T-cell (primary cell): ENCODE results near the gene PRSS22. TPM values are rescaled to one million over a fixed set of nuclear protein-coding genes. Genes with fewer than 3 reads are reported as not detected.

Source experiments
- ATAC-seq, 4 experiments: fragments of 200-7000 bp in 3 of 4; fragments of 150-1000 bp in 1 of 4; cut with Tn5 transposase; replicated peaks in 1 of 4; 1 replicate in 3 of 4; 2 replicates in 1 of 4; pipeline ENCODE4 v1.10.0; 2021; ENCODE audit warnings: moderate library complexity in 3 of 4, mild to moderate bottlenecking in 2 of 4, moderate number of reproducible peaks in 1 of 4
- CTCF ChIA-PET, 2 donors: fragments of 300-600 bp; sonication (Branson Sonifier 250); formaldehyde crosslinking; loops; one replicate each; lab custom pipeline; 2022; ENCODE audit warnings: antibody characterized with exemption in 2 of 2; lab: Charles Lee
- POLR2A ChIA-PET, 2 donors: fragments of 300-600 bp; sonication (Branson Sonifier 250); formaldehyde crosslinking; loops; one replicate each; lab custom pipeline; 2022; ENCODE audit warnings: antibody characterized with exemption in 2 of 2; lab: Charles Lee
- DNase-seq, 35 experiments: peaks; one replicate each; pipeline versions ENCODE4 v3.0.0 to v3.0.0-alpha.2; 2013 to 2023
- H3K27ac ChIP-seq: one replicate; pipeline ENCODE4 v1.5.1; 2013; ENCODE audit warnings: low read length
- H3K27me3 ChIP-seq, 2 experiments: replicated peaks in 1 of 2; 1 replicate in 1 of 2; 2 replicates in 1 of 2; pipeline versions ENCODE4 v1.6.1 to v1.7.0; 2013; ENCODE audit warnings: low read length in 1 of 2, mixed read lengths in 1 of 2; ENCODE audit not compliant: control insufficient read depth in 2 of 2, insufficient read depth in 2 of 2; ENCODE audit errors: extremely low read depth in 1 of 2
- H3K36me3 ChIP-seq, 2 donors: 1 replicate in 1 of 2; 2 replicates in 1 of 2; pipeline versions ENCODE4 v1.6.1 to v1.7.0; 2013; ENCODE audit warnings: low read length in 1 of 2; ENCODE audit not compliant: control insufficient read depth in 2 of 2, insufficient read depth in 1 of 2; ENCODE audit errors: extremely low read depth in 1 of 2
- H3K4me1 ChIP-seq, 2 experiments: 1 replicate in 1 of 2; 2 replicates in 1 of 2; pipeline versions ENCODE4 v1.6.1 to v1.7.0; 2013; ENCODE audit warnings: low read length in 2 of 2, mixed read lengths in 1 of 2; ENCODE audit not compliant: insufficient read depth in 2 of 2, control insufficient read depth in 1 of 2; ENCODE audit errors: extremely low read depth in 1 of 2
- H3K4me3 ChIP-seq, 2 donors: 1 replicate in 1 of 2; 2 replicates in 1 of 2; pipeline versions ENCODE4 v1.5.1 to v1.7.0; 2013; ENCODE audit warnings: mild to moderate bottlenecking in 2 of 2, low read length in 1 of 2, moderate library complexity in 1 of 2; ENCODE audit not compliant: control insufficient read depth in 1 of 2; ENCODE audit errors: extremely low read depth in 1 of 2
- H3K9me3 ChIP-seq: 2 replicates; pipeline ENCODE4 v1.7.0; 2013
- H3K27ac Mint-ChIP-seq, 2 donors: one replicate each; pipeline ENCODE4 v1.8.0; 2020 to 2021; ENCODE audit warnings: mild to moderate bottlenecking in 2 of 2, mixed read lengths in 2 of 2
- H3K27me3 Mint-ChIP-seq, 2 donors: one replicate each; pipeline ENCODE4 v1.8.0; 2021 to 2022; ENCODE audit warnings: mixed read lengths in 2 of 2
- H3K36me3 Mint-ChIP-seq: one replicate; pipeline ENCODE4 v1.8.0; 2021; ENCODE audit warnings: mixed read lengths
- H3K4me1 Mint-ChIP-seq, 3 donors: one replicate each; pipeline ENCODE4 v1.8.0; 2020 to 2022; ENCODE audit warnings: mixed read lengths in 3 of 3, mild to moderate bottlenecking in 1 of 3
- H3K4me3 Mint-ChIP-seq, 3 donors: one replicate each; pipeline ENCODE4 v1.8.0; 2020 to 2022; ENCODE audit warnings: mild to moderate bottlenecking in 3 of 3, mixed read lengths in 3 of 3, moderate library complexity in 3 of 3
- H3K9me3 Mint-ChIP-seq, 3 donors: one replicate each; pipeline ENCODE4 v1.8.0; 2020 to 2022; ENCODE audit warnings: mixed read lengths in 3 of 3
- WGBS: methylation state at CpG from one replicate; pipeline ENCODE4 v1.1.5; 2013; ENCODE audit warnings: missing lambda C conversion rate; ENCODE audit not compliant: insufficient coverage; 5-methylcytosine and 5-hydroxymethylcytosine counted together
- total RNA-seq, 35 experiments: library from RNA in 6 of 35; stranded (reverse) in 6 of 35; fragments of 120-200 nt in 1 of 35; gene quantifications; one replicate each; pipeline versions ENCODE4 v1.2.1 to v1.2.4 and lab custom pipeline; 2013 to 2026

Gene PRSS22
- total RNA-seq, 5 donors from 2014 or later (not counting 1 experiment from before 2014, with no cell fraction given) = 0.56 to 2.6 (median 1.4) TPM; not detected in 1

DNA sequence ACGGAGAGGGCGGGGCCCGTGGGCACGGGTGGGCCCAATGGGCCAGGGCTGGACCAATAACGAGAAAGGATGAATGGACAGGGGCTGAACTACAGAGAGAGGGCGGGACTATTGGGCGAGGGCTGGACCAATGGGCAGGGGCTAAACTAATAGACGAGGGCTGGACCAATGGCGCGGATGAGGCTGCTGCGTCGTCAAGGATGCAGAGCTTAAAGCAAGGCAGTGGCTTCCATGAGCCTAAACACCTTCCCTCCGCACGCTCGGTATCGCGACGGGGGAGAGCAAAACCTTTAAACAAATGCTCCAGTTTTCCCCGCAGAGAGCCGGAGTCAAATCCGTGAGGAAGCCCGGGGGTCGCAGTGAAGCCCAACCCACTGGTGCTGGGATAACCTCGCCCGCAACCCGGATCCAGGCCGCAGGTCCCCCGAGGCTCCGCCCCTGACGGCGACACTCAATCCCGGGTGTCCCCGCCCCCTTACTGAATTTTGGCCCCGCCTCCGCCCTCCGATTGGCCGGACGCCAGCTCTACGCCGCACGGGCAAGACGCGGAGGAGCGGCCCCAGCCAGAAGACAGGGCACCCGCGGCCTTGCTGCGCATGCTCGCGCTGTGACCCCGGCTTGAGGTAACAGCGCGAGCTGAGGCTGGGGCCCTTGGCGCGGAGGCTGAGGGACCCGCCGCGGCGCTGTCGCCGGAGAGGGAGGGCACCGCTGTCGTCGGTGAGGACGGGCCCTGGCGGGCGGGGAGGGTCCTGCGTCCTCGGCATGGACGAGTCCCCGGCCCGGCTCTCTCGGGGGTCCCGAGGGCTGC lies 24.9 kb upstream of the PRSS22 start, which contains the start of gene FLYWCH2:
Gene FLYWCH2, plus strand, starts transcription at position 566 of the 808 bp plus-strand sequence. CDS start 13,235 bp downstream, outside the sequence.
- Mint-ChIP-seq H3K9me3 (no peaks in the 10 kb centered on the region), H3K4me3 (peak within 1 kb of the TSS; percentile 87 to 93 (median 90))

DNA sequence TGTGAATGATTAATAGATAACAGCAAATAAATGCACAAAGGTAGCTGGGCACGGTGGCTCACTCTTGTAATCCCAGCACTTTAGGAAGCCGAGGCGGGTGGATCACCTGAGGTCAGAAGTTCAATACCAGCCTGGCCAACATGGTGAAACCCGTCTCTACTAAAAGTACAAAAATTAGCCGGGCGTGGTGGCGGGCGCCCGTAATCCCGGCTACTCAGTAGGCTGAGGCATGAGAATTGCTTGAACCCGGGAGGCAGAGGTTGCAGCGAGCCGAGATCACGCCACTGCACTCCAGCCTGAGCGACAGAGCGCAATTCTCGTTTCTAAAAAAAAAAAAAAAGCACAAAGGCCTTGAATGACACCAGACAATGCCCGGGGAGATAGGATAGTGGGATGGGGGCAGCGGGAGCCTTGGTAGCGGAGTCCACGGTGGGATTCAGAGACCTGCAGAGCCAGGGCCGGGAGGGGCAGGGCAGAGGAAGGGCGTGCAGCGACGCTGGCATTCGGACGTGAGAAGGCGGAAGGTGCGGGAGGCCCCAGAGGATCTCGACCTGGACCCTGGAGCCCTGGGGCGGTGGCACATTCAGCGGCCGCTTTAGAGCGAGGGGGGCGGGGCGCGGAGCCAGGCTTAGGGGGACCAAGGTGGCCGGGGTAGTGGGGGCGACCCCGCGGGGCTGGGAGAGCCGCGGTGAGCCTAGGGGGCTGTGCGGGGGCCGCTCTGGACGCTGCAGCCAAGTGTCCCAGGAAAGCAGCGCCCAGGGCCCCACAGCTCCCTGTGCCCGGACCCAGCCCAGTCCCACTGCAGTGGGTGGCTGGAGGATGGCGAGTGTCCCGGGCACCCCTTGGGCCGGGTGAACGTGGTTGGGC lies 24.0 kb upstream of the PRSS22 start:
- peak overlapping the region; percentile 87 to 93 (median 90) for H3K4me3 Mint-ChIP-seq
- DNase-seq (peak in 14 of 35 experiments; percentile 4 to 55 (median 19)), ATAC-seq (peak in 2 of 4 experiments; percentile 3 to 13)
- H3K9me3 ChIP-seq = no peaks in the 10 kb centered on the region
- peak overlapping the region; percentile 96 to 97 for H3K27ac Mint-ChIP-seq
- peaks cover 0 to 20% (median 11%) of the 10 kb centered on the region in 3 donors for H3K4me1 Mint-ChIP-seq
- H3K4me1 ChIP-seq = peaks cover 5 to 18% of the 10 kb centered on the region in 2 experiments
- H3K4me3 ChIP-seq = peak overlapping the region; percentile 66 to 69
- no peaks in the 10 kb centered on the region for H3K36me3 ChIP-seq
- H3K27me3 Mint-ChIP-seq = no peaks in the 10 kb centered on the region
- ChIA-PET CTCF (interaction anchor here in 1 of 2 donors (0.7 to 2.0 kb wide), 8 partner anchors 9 to 208 kb away, joined by 3 to 15 read pairs (median 6); partner anchors contain the start of gene FLYWCH1), POLR2A (interaction anchor here (0.6 to 1.4 kb wide), 2 partner anchors 30 to 277 kb away, joined by 3 read pairs; partner anchors contain the start of gene FLYWCH1 (in 1 of the 2))
- H3K36me3 Mint-ChIP-seq = no peaks in the 10 kb centered on the region
- 6% methylated on average over 51 of the region's 52 CpGs for WGBS
- no peaks in the 10 kb centered on the region for H3K9me3 Mint-ChIP-seq
- H3K27me3 ChIP-seq = no peaks in the 10 kb centered on the region
- H3K27ac ChIP-seq = peak overlapping the region; percentile 83

More for the DNA sequence above, 24.9 kb upstream of the PRSS22 start, which contains the start of gene FLYWCH2:
- peak; percentile 96 to 100 (median 99) for DNase-seq
- Mint-ChIP-seq H3K27me3 (no peaks in the 10 kb centered on the region), H3K27ac (peak within 1 kb of the TSS; percentile 96 to 97), H3K4me1 (peaks cover 0 to 20% (median 11%) of the 10 kb centered on the region in 3 donors), H3K36me3 (no peaks in the 10 kb centered on the region)
- H3K27me3 ChIP-seq = no peaks in the 10 kb centered on the region
- CTCF ChIA-PET = interaction anchor here in 1 of 2 donors (0.6 to 2.0 kb wide), 11 partner anchors 10 to 209 kb away, joined by 3 to 15 read pairs (median 5); partner anchors contain the start of gene FLYWCH1
- POLR2A ChIA-PET = interaction anchor here (0.6 to 1.4 kb wide), 3 partner anchors 8 to 276 kb away, joined by 3 to 6 read pairs (median 3); partner anchors contain the start of gene FLYWCH1 (in 1 of the 2)
- H3K36me3 ChIP-seq = no peaks in the 10 kb centered on the region
- peak; percentile 87 to 91 (median 89) for ATAC-seq
- H3K4me3 ChIP-seq = peak within 1 kb of the TSS; percentile 66 to 69
- under 1% methylated on average over 55 of the region's 73 CpGs for WGBS
- H3K4me1 ChIP-seq = peaks cover 5 to 18% of the 10 kb centered on the region in 2 experiments
- peak within 1 kb of the TSS; percentile 83 for H3K27ac ChIP-seq
- no peaks in the 10 kb centered on the region for H3K9me3 ChIP-seq

DNA sequence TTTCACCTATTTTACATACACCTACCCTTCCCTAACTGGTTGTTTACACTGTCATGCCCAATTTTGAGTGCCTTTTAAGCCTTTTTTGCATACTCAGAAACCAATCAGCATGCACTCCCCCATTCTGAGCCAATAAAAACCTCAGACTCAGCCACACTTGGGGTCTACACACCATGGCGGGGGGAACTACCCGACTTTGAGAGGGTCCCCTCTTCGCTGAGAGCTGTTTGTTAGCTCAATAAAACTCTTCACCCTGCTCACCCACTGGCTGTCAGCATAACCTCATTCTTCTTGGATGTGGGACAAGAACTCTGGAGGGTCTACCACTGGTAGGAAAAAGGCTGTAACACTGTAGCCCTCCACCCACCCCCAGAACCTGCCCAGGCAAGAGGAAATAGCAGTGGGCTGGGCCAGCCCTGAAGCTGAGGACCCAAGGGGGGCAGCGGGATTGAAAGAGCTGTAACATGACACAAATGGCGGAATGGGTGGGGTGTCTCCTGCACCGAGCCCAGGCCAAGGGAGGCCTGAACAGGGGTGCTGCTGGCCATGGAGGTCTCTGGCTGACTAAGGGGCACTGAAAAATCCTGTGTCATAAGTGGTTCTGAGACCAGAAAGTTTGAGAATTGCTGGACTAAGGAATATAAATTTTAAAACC lies 22.0 kb upstream of the PRSS22 start:
- no peaks in the 10 kb centered on the region for H3K36me3 Mint-ChIP-seq
- ChIA-PET CTCF (no interaction called here), POLR2A (interaction anchor here in 1 of 2 donors (0.6 kb wide), 2 partner anchors 7 to 82 kb away, joined by 5 to 7 read pairs; no protein-coding TSS in a partner anchor)
- peak overlapping the region in 1 of 2 donors; percentile 38 for H3K27ac Mint-ChIP-seq
- Histone ChIP-seq H3K36me3 (no peaks in the 10 kb centered on the region), H3K27me3 (peaks cover 0 to 2% of the 10 kb centered on the region in 2 experiments), H3K9me3 (no peaks in the 10 kb centered on the region), H3K4me1 (peaks cover 5 to 20% of the 10 kb centered on the region in 2 experiments), H3K27ac (no peak overlapping the region), H3K4me3 (no peak overlapping the region)
- peaks cover 0 to 12% (median 9%) of the 10 kb centered on the region in 3 donors for H3K4me1 Mint-ChIP-seq
- 94% methylated on average over 3 of the region's 6 CpGs for WGBS
- no peak for DNase-seq
- no peaks in the 10 kb centered on the region for H3K9me3 Mint-ChIP-seq
- no peak for ATAC-seq
- H3K4me3 Mint-ChIP-seq = peak overlapping the region in 1 of 3 donors; percentile 15
- no peaks in the 10 kb centered on the region for H3K27me3 Mint-ChIP-seq

DNA sequence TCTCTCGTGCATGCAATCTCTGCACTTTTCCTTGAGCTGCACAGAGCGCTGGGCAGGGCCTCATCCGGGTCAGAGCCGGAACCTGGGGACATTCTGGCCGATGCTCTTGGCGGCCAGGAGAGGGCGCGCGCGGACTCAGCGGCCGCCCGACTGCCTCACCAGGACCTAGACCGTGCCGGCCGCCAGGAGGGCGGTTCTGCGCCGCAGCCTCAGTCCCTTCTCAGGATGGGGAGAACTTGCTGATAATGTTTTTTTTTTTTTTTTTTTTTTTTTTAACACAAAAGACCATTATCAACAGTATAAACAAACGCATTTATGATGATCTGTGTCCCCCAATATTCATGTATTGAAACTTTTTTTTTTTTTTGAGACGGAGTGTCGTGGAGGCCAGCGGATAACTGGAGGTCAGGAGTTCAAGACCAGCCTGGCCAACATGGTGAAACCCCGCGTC lies 17.0 kb upstream of the PRSS22 start:
- H3K4me3 Mint-ChIP-seq = no peak overlapping the region
- WGBS = 3% methylated on average over 7 of the region's 25 CpGs

DNA sequence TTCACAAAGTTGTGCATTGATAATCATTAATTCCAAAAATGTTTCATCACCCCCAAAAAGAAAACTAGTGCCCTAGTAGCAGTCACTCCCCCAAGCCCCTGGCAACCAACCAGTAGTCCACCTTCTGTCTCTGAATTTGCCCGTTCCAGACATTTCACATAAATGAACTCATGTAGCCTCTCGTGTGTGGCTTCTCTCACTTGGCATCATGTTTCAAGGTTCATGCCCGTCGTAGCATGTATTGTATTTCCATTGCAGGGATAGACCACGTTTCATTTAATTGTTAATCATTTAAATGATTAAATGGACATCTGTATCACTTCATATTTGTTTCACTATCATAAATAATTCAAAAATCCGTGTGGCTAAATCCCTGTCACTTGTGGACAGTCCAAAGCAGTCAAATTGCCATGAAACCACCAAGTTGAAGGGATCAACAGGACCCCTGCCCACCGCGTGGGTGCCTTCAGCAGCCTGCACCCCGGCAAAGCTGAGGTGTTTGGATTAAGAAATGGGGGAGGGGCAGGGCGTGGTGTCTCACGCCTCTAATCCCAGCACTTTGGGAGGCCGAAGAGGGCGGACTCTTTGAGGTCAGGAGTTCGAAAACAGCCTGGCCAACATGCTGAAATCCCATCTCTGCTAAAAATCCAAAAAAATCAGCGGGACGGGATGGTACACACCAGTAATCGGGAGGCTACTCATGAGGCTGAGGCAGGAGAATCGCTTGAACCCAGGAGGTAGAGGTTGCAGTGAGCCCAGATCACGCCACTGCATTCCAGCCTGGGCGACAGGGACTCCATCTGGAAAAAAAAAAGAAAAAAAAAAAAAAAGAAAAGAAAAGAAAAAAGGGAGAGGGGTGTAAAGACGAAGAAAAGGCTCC lies 16.3 kb upstream of the PRSS22 start:
- no peak for DNase-seq
- Mint-ChIP-seq H3K27ac (no peak overlapping the region), H3K36me3 (no peaks in the 10 kb centered on the region), H3K4me3 (no peak overlapping the region), H3K4me1 (peaks cover 0 to under 1% (median 0%) of the 10 kb centered on the region in 3 donors), H3K9me3 (no peaks in the 10 kb centered on the region), H3K27me3 (peaks cover 0 to 4% of the 10 kb centered on the region in 2 donors)
- ChIA-PET POLR2A (interaction anchor here in 1 of 2 donors (0.7 kb wide), 1 partner anchor 9 kb away, joined by 6 read pairs; no protein-coding TSS in a partner anchor), CTCF (interaction anchor here (0.5 to 0.9 kb wide), 3 partner anchors 24 to 45 kb away, joined by 3 to 6 read pairs (median 4); no protein-coding TSS in a partner anchor)
- Histone ChIP-seq H3K36me3 (no peaks in the 10 kb centered on the region), H3K4me3 (no peak overlapping the region), H3K4me1 (peaks cover 0 to 8% of the 10 kb centered on the region in 2 experiments), H3K9me3 (no peaks in the 10 kb centered on the region), H3K27me3 (peaks cover 0 to 2% of the 10 kb centered on the region in 2 experiments), H3K27ac (no peak overlapping the region)
- ATAC-seq = no peak
- 63% methylated on average over 15 of the region's 21 CpGs for WGBS

More for the DNA sequence above, 17.0 kb upstream of the PRSS22 start:
- Histone ChIP-seq H3K36me3 (no peaks in the 10 kb centered on the region), H3K27me3 (peaks cover 0 to 2% of the 10 kb centered on the region in 2 experiments), H3K4me3 (no peak overlapping the region), H3K4me1 (peaks cover 0 to 8% of the 10 kb centered on the region in 2 experiments), H3K9me3 (no peaks in the 10 kb centered on the region), H3K27ac (no peak overlapping the region)
- DNase-seq = peak; percentile 21 to 86 (median 47)
- Mint-ChIP-seq H3K36me3 (no peaks in the 10 kb centered on the region), H3K9me3 (no peaks in the 10 kb centered on the region), H3K27me3 (no peaks in the 10 kb centered on the region), H3K4me1 (no peaks in the 10 kb centered on the region), H3K27ac (no peak overlapping the region)
- ChIA-PET POLR2A (interaction anchor here in 1 of 2 donors (0.7 kb wide), 1 partner anchor 8 kb away, joined by 6 read pairs; no protein-coding TSS in a partner anchor), CTCF (interaction anchor here (0.5 to 0.9 kb wide), 3 partner anchors 23 to 45 kb away, joined by 3 to 6 read pairs (median 4); no protein-coding TSS in a partner anchor)
- peak; percentile 98 to 100 (median 99) for ATAC-seq
